ENCODE measurements around the gene ZG16.

ZG16 gene

GRCh38 chr16:29809850-29810698 lies 32.0 kb downstream of the ZG16 start:
- DNase-seq (ENCODE audit: low spot score) = no peak

- DNase-seq (ENCODE audit: low spot score) = no peak
Measured at GRCh38 chr16:29810699-29811169, 32.7 kb downstream of the ZG16 start.

GRCh38 chr16:29811170-29811895 lies 33.3 kb downstream of the ZG16 start:
- peak; percentile 76 for DNase-seq (ENCODE audit: low spot score)

- DNase-seq (ENCODE audit: low spot score) = peak; percentile 78
Measured at GRCh38 chr16:29811896-29812665, 34.0 kb downstream of the ZG16 start, which contains the start of gene PRRT2. TSS of gene PRRT2 (plus strand) at chr16:29812193. CDS start at chr16:29813055, 862 bp downstream.

- DNase-seq (ENCODE audit: low spot score) = no peak
Measured at GRCh38 chr16:29812754-29813643, 34.9 kb downstream of the ZG16 start.

GRCh38 chr16:29813644-29814562 lies 35.8 kb downstream of the ZG16 start:
- no peak for DNase-seq (ENCODE audit: low spot score)

- DNase-seq (ENCODE audit: low spot score) = no peak
Measured at GRCh38 chr16:29814592-29814991, 36.5 kb downstream of the ZG16 start.

GRCh38 chr16:29815032-29815721 lies 37.1 kb downstream of the ZG16 start:
- DNase-seq (ENCODE audit: low spot score) = no peak

GRCh38 chr16:29815793-29816693 lies 38.0 kb downstream of the ZG16 start, which contains the start of gene PAGR1:
TSS of gene PAGR1 (plus strand) at chr16:29816152. CDS start at chr16:29816526, 374 bp downstream.
- DNase-seq (ENCODE audit: low spot score) = peak; percentile 90

GRCh38 chr16:29816694-29817441 lies 38.8 kb downstream of the ZG16 start:
- peak; percentile 60 for DNase-seq (ENCODE audit: low spot score)

- DNase-seq (ENCODE audit: low spot score) = no peak
Measured at GRCh38 chr16:29818082-29818481, 40.0 kb downstream of the ZG16 start.

GRCh38 chr16:29819506-29819905 lies 41.5 kb downstream of the ZG16 start:
- peak; percentile 52 for DNase-seq (ENCODE audit: low spot score)

GRCh38 chr16:29820271-29820701 lies 42.2 kb downstream of the ZG16 start, which contains the start of gene MVP:
TSS of gene MVP (plus strand) at chr16:29820462. CDS start at chr16:29830550, 10,088 bp downstream.
- DNase-seq (ENCODE audit: low spot score) = peak; percentile 67

GRCh38 chr16:29820730-29821642 lies 42.9 kb downstream of the ZG16 start:
- DNase-seq (ENCODE audit: low spot score) = no peak

GRCh38 chr16:29821643-29822115 lies 43.6 kb downstream of the ZG16 start:
- DNase-seq (ENCODE audit: low spot score) = no peak

GRCh38 chr16:29824589-29825144 lies 46.6 kb downstream of the ZG16 start:
- DNase-seq (ENCODE audit: low spot score) = no peak
